Effector memory CD4-positive, alpha-beta T cell (primary cell): ENCODE results near the gene NEK11.

Experiments used
- DNase-seq, 3 donors: peaks; one replicate each; pipeline ENCODE4 v3.0.0-alpha.2; 2020
- H3K27ac ChIP-seq: 2 replicates; pipeline ENCODE4 v1.7.0; 2013; ENCODE audit warnings: mild to moderate bottlenecking, low read length, moderate library complexity; ENCODE audit not compliant: insufficient read depth, poor library complexity, severe bottlenecking
- H3K27me3 ChIP-seq: replicated peaks from 2 replicates; pipeline ENCODE4 v1.7.0; 2013; ENCODE audit warnings: mild to moderate bottlenecking, low read length; ENCODE audit not compliant: insufficient read depth, control insufficient read depth, poor library complexity, severe bottlenecking
- H3K36me3 ChIP-seq: 2 replicates; pipeline ENCODE4 v1.7.0; 2013; ENCODE audit warnings: mild to moderate bottlenecking, low read length, moderate library complexity; ENCODE audit not compliant: control insufficient read depth, insufficient read depth
- H3K4me1 ChIP-seq: 2 replicates; pipeline ENCODE4 v1.7.0; 2013; ENCODE audit warnings: low read length, mild to moderate bottlenecking; ENCODE audit not compliant: control insufficient read depth, insufficient read depth, poor library complexity, severe bottlenecking
- H3K4me3 ChIP-seq: 2 replicates; pipeline ENCODE4 v1.7.0; 2013; ENCODE audit warnings: low read length, low read depth, mild to moderate bottlenecking; ENCODE audit not compliant: insufficient read depth, poor library complexity, severe bottlenecking
- H3K9me3 ChIP-seq: 2 replicates; pipeline ENCODE4 v1.7.0; 2013; ENCODE audit warnings: mild to moderate bottlenecking, low read length, moderate library complexity; ENCODE audit not compliant: control insufficient read depth

Gene NEK11

DNA sequence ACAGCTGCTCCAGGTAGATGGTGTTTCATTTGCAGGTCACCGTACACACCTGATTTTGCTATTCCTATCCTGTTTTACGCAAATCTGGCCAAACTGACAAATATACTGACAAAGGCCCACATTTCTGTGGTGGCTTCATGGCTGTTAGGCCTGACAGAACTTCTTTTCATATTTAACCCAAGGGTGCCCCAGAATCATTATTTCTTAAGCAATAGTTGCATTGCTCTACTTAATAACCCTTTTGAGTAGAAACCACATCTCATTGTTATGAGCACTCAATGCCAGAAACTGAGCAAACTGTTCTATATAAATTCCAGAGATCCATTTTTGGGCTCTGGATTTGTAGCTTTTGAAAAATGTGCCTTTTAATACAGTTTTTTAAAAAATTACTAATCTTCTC, 19.4 kb upstream of the NEK11 start:
- Histone ChIP-seq H3K36me3 (peaks cover 13% of the 10 kb centered on the region), H3K9me3 (no peaks in the 10 kb centered on the region), H3K4me3 (no peak overlapping the region), H3K27ac (no peak overlapping the region), H3K4me1 (no peaks in the 10 kb centered on the region), H3K27me3 (no peaks in the 10 kb centered on the region)
- DNase-seq, result no peak

DNA sequence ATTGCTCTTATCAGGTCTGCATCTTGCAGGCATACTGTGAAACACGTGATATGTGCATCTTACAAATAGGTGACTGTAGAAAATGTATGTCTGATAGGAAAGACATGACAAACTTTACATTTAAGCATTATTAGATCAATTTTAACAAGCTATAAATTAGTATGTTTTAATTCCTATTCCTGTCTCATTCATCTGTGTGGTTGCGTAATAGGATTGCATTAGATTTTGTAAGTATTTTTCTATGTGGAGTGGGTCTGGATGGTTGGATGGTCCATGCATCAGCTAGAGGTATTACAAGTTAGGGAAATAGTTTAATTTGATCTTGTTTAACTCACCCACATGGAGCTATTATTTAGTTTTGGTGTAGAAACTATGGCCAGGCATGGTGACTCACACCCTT, 18.9 kb upstream of the NEK11 start:
- no peak overlapping the region for H3K27ac ChIP-seq
- no peaks in the 10 kb centered on the region for H3K4me1 ChIP-seq

DNA sequence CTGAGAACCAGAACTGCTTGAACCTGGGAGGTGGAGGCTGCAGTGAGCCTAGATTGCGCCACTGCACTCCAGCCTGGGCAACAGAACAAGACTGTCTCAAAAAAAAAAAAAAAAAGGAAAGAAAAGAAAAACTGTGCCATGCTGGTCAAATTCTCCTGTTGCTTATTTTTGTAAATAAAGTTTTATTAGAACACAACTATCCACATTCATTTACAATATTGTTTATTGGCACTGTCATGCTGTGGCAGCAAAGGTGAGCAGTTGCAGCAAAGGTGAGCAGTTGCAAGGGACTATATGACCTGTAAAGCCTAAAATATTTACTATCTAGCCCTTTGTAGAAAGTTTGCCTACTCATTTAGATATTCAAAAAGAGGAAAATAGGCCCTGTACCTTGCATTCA, 18.4 kb upstream of the NEK11 start:
- Histone ChIP-seq H3K27me3 (no peaks in the 10 kb centered on the region), H3K27ac (no peak overlapping the region), H3K9me3 (no peaks in the 10 kb centered on the region), H3K4me1 (no peaks in the 10 kb centered on the region), H3K4me3 (no peak overlapping the region), H3K36me3 (peaks cover 18% of the 10 kb centered on the region)
- no peak for DNase-seq

More for the DNA sequence above, 18.9 kb upstream of the NEK11 start:
- no peak overlapping the region for H3K4me3 ChIP-seq
- DNase-seq, result no peak
- peaks cover 15% of the 10 kb centered on the region for H3K36me3 ChIP-seq
- H3K27me3 ChIP-seq, result no peaks in the 10 kb centered on the region
- H3K9me3 ChIP-seq, result no peaks in the 10 kb centered on the region

DNA sequence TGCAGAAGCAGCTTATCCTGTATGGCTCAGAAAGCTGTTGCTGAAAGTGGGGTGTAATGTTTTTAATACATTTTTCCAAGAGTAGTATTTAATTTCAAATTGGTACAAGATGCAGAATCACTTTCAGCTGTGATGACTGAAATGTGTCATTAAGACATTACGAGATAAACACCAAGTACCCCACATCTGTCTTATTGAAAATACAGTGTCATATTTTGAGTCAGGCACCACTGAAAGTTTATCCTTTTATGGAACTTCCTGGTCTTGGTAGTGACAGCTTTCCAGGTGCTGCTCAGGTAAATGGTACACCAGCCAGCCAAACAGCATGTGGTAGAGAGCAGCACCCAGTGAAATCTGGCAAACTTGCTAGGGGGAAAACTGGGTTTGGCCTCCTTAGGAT, 17.0 kb upstream of the NEK11 start:
- Histone ChIP-seq H3K27me3 (no peaks in the 10 kb centered on the region), H3K4me1 (no peaks in the 10 kb centered on the region), H3K9me3 (no peaks in the 10 kb centered on the region), H3K27ac (no peak overlapping the region), H3K36me3 (peaks cover 32% of the 10 kb centered on the region), H3K4me3 (no peak overlapping the region)
- DNase-seq, result no peak

DNA sequence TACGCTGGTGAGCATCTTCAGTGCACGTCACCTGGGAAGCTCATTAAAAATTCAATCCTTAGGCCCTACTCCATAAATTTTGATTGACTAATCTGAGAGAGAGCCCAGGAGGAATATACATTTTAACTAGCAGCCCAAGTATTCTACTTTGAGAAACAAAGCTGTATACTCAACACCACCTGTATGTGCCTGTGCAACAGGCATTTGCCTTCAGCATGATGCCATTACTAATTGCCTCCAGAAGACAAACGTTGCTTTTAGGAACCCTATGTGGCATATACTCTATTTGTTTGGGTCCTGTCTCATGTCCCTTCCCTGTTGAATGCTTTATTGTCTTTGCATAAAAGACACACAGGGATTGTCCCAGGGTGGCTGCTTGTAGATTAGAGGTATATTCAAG, 7.7 kb upstream of the NEK11 start:
- peaks cover 34% of the 10 kb centered on the region for H3K36me3 ChIP-seq
- no peaks in the 10 kb centered on the region for H3K27me3 ChIP-seq
- no peak overlapping the region for H3K4me3 ChIP-seq
- H3K27ac ChIP-seq, result no peak overlapping the region
- no peak for DNase-seq
- H3K4me1 ChIP-seq, result peaks cover 15% of the 10 kb centered on the region
- H3K9me3 ChIP-seq, result no peaks in the 10 kb centered on the region

DNA sequence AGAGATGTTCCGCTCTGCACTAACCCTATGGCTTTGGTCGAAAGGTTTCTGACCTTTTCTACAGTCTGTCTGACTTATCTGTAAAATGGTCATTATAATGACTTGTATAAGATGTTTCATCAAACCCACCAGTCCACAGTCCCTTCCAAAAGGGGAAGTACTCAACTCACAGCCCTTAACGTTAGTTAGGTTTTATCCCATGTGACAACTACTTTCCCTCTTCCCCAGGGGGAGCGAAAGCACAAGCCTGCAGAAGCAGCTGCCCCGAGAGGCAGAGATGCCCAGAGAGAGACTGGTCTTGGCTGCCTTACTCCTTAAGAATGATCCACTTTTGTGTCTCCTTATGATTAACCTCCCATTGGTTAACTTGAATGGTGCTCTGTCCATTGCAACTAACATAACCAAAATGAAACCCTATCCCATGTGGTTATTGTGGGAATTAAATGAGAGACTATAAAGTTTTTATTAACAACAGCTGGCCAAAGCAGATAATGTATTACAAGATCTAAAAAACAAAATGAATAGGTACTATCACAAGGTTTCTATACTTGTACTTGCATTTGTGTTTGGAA, 6.5 kb upstream of the NEK11 start:
- Histone ChIP-seq H3K4me1 (peaks cover 15% of the 10 kb centered on the region), H3K4me3 (no peak overlapping the region)

DNA sequence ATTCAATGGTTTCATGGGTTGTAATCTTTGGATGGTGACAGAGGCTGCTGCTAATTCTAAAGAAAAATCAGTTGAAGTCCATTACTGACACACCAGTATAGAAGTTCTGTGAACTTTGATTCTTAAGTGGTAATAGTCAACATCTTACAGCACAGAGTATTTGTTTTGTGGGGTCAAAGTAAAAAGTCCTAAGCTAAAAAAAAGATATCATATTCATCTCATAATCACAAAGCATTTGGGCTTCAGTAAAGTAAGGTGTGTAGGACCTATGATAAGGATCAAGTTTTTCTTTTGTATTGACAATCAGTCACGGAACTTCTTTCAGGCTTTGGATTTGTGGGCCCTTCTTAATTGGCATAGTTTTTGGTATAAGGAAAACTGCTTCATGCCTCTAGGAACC, 1.1 kb upstream of the NEK11 start:
- H3K27me3 ChIP-seq, result no peaks in the 10 kb centered on the region
- H3K9me3 ChIP-seq, result no peaks in the 10 kb centered on the region
- DNase-seq, result no peak
- no peak overlapping the region for H3K27ac ChIP-seq
- peak overlapping the region; percentile 87 for H3K4me3 ChIP-seq
- peaks cover 15% of the 10 kb centered on the region for H3K4me1 ChIP-seq
- peaks cover 6% of the 10 kb centered on the region for H3K36me3 ChIP-seq

More for the DNA sequence above, 6.5 kb upstream of the NEK11 start:
- Histone ChIP-seq H3K27ac (no peak overlapping the region), H3K27me3 (no peaks in the 10 kb centered on the region), H3K9me3 (no peaks in the 10 kb centered on the region), H3K36me3 (peaks cover 29% of the 10 kb centered on the region)
- no peak for DNase-seq

DNA sequence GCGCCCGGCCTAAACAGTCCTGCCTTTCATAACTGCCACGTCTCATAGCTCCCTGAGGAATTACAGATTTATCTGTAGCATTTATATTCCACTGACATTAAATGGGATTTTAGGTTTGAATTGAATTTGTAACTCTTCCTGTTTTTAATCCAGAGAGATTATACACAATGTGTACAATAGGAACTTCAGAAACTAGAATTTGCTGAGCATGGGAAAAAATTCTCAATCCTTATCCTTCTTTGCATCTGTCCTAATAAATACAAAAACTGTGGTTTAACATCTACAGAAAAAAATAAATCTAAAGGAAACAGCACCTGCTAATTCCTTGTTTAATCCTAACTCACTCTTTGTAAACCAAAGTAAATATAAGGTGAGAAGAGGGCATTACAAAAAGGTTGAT, 2.2 kb downstream of the NEK11 start:
- Histone ChIP-seq H3K4me3 (no peak overlapping the region), H3K27me3 (no peaks in the 10 kb centered on the region), H3K36me3 (peaks cover 6% of the 10 kb centered on the region), H3K9me3 (no peaks in the 10 kb centered on the region), H3K4me1 (peaks cover 4% of the 10 kb centered on the region), H3K27ac (no peak overlapping the region)
- DNase-seq, result no peak

DNA sequence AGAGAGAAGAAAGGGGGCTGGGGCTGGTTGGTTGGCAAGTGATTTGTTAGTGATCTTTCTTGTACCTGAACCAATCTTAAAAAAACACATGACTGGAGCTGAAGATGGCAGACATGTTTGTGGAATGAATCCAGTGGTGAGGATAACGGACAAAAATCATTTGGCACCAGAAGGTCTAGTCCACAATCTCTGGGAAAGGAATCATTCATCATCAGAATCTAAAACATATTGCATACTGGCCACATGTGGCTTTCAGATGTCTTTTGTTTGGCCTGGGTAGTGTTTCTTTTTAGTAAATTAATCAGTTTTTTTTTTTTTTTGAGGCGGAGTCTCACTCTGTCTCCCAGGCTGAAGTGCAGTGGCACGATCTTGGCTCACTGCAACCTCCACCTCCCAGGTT, 5.0 kb downstream of the NEK11 start:
- Histone ChIP-seq H3K4me1 (peaks cover 4% of the 10 kb centered on the region), H3K4me3 (no peak overlapping the region), H3K9me3 (no peaks in the 10 kb centered on the region), H3K36me3 (no peaks in the 10 kb centered on the region), H3K27ac (no peak overlapping the region), H3K27me3 (no peaks in the 10 kb centered on the region)
- DNase-seq, result no peak

DNA sequence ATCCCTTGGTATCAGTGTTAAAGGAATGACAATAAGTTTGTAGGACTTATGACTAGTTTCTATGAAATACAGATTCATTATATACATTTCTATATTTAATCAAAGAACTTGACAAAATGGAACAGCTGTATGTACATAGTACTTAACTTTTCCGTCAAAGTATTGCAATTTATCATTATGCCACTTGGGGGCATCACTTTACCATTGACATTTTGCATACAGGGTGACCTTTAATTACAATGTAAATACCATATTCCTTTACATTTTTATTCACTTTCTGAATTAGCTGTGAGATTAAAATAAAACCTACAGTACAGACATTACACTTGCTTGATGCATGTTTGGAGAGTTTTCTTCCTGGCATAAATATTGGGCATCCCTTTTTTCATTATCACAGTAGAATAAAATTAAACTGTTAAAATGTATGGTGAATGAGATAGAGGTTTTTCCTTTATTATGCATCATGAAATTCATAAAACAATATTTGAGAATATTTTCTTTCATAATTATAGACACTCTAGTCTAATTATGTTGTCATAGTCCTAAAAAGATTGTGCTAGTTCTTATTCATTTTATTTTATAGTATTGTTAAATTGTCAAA, 6.9 kb downstream of the NEK11 start:
- no peaks in the 10 kb centered on the region for H3K36me3 ChIP-seq
- no peaks in the 10 kb centered on the region for H3K27me3 ChIP-seq
- no peaks in the 10 kb centered on the region for H3K9me3 ChIP-seq
- no peak overlapping the region for H3K4me3 ChIP-seq
- no peak for DNase-seq
- no peaks in the 10 kb centered on the region for H3K4me1 ChIP-seq
- no peak overlapping the region for H3K27ac ChIP-seq
